Fibroblast of the aortic adventitia (primary cell): ENCODE results near the gene FANK1. TPM values are rescaled to one million over a fixed set of nuclear protein-coding genes. Genes with fewer than 3 reads are reported as not detected.
"Not testable (repeated sequence)": the region's sequence is repeated elsewhere in the genome, so short reads cannot be mapped to it uniquely, and the experiment has no call there.

Source experiments
- DNase-seq: peaks from one replicate; pipeline ENCODE4 v3.0.0-alpha.2; 2010; ENCODE audit warnings: low read depth
- H3K4me3 ChIP-seq: 2 replicates; pipeline ENCODE4 v1.5.1; 2011; ENCODE audit warnings: low read depth, mild to moderate bottlenecking, control low read depth, low read length, moderate library complexity
- CTCF ChIP-seq: IDR thresholded peaks from 2 replicates; pipeline ENCODE4 v1.5.1; 2011; ENCODE audit warnings: mild to moderate bottlenecking, low read length, control low read depth, inconsistent platforms; ENCODE audit not compliant: insufficient read depth
- total RNA-seq: library from RNA; depleted of rRNA; stranded (reverse); fragments of >200 nt; gene quantifications from 2 replicates; pipeline ENCODE4 v1.2.3, GENCODE V29; 2012; ENCODE audit warnings: low replicate concordance

Gene FANK1
- total RNA-seq, 1 donor = 2.3 TPM

DNA sequence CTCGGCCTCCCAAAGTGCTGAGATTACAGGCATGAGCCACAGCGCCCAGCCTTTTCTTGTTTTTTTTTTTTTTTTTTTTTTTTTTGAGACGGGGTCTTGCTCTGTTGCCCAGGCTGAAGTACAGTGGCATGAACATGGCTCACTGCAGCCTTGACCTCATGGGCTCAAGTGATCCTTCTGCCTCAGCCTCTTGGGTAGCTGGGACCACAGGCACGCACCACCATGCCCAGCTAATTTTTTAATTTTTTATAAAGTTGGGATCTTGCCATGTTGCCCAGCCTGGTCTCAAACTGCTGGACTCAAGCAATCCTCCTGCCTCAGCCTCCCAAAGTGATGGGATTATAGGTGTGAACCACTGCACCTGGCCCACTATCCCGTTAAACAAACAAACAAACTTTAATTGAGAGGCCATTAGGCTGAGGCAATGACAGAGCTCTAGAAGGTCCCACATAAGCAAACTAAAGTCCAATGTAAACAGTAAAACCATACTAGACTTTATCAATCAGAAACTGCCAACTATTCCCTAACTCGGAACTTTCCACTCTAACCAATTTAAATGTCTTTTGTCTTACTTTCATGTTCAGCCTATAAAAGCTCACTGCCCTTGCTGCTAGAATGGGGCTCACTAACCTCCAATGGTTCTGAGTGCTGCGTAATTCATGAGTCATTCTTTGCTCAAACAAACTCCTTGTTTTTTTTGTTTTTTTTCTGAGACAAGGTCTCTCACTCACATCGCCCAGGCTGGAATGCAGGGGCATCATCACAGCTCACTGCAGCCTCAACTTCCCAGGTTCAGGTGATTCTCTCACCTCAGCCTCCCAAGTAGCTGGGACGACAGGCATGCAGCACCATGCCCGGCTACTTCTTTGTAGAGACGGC lies 17.2 kb upstream of the FANK1 start:
- peak; percentile 86 for DNase-seq
- H3K4me3 ChIP-seq = no peak overlapping the region
- TF ChIP-seq CTCF = no peak

- DNase-seq = no peak
- H3K4me3 ChIP-seq = no peak overlapping the region
- TF ChIP-seq CTCF = no peak
Measured at GRCh38 chr10:125880719-125881118, 15.6 kb upstream of the FANK1 start.

- no peak for TF ChIP-seq CTCF
- DNase-seq = no peak
- no peak within 1 kb of the TSS for H3K4me3 ChIP-seq
Measured at GRCh38 chr10:125881192-125881591, 15.2 kb upstream of the FANK1 start, which contains the start of gene DHX32. TSS of gene DHX32 (minus strand) at chr10:125881292. CDS start at chr10:125880824, 468 bp downstream.

DNA sequence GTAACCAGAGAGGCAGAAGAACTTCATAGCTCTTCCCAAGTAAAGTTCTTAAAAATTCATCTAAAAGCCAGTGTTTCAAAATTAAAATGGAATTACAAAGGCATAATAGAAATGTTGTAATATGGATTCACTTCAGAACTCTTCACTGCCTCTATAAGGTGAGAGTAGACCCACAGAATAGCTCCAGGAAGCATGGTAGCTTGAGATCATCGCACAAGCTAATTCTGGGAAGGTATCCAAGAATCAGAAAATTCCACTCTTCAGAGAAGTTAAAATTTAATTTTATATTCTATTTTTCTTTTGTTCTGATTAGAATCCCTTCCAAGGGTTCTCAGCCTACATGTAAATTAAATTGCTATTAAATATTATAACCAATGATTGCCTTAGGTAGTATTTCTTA lies 13.8 kb upstream of the FANK1 start:
- TF ChIP-seq CTCF = no peak
- DNase-seq = no peak
- H3K4me3 ChIP-seq = no peak overlapping the region

DNA sequence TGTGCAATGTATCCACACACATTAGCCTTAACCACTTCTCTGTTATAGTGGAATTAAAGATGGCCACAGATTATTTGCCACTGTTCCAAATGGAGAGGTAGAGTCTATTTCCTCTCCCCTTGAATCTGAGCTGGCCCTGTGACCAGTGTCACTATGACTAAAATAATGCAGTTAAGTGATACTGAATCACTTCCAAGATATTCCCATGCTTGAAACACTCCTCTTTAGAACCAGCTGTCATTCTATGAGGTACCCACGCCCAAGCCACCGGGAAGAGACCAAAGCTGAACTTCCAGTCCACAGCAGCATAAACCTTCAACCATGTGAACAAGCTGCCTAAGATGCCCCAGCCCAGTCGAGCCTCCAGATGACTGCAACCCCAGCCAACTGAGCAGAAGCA lies 13.2 kb upstream of the FANK1 start:
- H3K4me3 ChIP-seq = no peak overlapping the region
- DNase-seq = no peak
- no peak for TF ChIP-seq CTCF

GRCh38 chr10:125886914-125887512 lies 9.4 kb upstream of the FANK1 start:
- no peak for DNase-seq
- H3K4me3 ChIP-seq = no peak overlapping the region
- no peak for TF ChIP-seq CTCF

GRCh38 chr10:125889441-125889840 lies 6.9 kb upstream of the FANK1 start:
- DNase-seq, H3K4me3 ChIP-seq: not testable (repeated sequence)

DNA sequence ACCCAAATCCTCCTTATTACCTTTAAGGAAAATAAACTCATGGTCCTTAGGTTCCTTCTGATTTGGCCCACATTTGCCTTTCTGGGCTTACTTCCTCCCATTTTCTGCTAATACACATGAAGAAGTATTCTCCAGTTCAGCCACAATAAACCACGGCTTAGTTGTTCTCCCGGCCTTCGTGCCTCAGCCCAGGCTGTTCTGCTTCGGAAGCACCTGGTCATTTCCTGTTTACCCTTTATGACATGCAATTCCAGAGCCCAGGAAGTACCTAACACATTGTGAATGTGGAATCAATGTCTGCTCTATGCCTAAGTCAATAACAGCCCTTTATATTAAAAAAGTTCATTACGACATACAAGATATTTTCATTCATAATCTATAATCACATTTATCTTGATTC lies 4.0 kb upstream of the FANK1 start:
- H3K4me3 ChIP-seq, DNase-seq: not testable (repeated sequence)

GRCh38 chr10:125894176-125894575 lies 2.2 kb upstream of the FANK1 start:
- DNase-seq, H3K4me3 ChIP-seq: not testable (repeated sequence)

DNA sequence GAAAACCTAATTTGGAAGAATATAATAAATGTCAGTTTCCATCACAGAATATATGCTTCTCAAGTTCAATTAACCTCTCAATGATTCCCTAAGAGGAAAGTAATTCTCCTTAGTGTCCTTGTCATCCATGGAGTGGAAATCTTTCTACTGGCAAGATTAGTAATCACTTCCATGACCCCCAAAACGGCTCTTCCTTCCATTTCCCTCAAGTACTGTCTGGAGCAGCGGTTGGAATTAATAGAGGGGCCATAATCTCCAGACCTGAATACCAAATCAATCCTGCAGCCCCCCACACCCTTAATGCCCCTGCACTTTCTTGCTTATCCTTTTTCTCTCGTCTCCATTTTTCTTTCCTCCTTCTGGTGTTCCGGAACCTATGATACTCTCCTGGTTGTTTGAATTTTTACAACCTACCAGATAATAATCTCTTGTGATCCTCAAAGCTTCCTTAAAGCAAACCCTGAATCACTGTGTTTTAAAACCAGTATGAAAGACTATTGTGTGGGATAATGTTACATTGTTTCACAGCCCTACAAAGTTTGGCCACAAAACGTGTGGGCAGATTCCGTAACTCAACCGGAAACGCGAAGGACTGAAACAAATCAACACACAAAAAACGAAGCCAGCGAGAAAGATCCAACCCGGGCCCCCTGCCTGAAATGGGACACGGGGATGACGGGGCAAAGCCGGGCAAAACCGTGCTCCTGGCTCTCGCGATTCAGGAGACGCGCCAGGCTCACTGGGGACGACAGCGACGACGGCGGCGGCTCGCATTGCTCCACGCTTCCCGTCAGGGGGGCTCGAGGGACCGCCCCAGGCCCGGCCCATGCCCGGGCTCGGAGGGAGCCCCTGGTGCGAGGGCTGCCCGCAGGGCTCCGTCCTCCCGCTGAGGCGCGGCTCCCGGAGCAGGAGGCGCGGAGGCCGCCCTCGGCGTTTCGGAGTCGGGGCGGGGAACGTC lies 955 bp upstream of the FANK1 start:
- DNase-seq = peak; percentile 59
- peak overlapping the region; percentile 75 for H3K4me3 ChIP-seq
